Raji (cell line): ENCODE data around the gene ASB8.
A peak's percentile ranks its signal among the peaks of the same experiment; 100 is the strongest.

ENCODE experiments used
- POLR2A ChIP-seq: IDR thresholded peaks from 2 replicates; pipeline ENCODE4 v1.6.1; 2011; ENCODE audit warnings: low read depth, low read length, control low read depth; ENCODE audit not compliant: insufficient read depth

The ASB8 gene, protein sequence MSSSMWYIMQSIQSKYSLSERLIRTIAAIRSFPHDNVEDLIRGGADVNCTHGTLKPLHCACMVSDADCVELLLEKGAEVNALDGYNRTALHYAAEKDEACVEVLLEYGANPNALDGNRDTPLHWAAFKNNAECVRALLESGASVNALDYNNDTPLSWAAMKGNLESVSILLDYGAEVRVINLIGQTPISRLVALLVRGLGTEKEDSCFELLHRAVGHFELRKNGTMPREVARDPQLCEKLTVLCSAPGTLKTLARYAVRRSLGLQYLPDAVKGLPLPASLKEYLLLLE

DNA sequence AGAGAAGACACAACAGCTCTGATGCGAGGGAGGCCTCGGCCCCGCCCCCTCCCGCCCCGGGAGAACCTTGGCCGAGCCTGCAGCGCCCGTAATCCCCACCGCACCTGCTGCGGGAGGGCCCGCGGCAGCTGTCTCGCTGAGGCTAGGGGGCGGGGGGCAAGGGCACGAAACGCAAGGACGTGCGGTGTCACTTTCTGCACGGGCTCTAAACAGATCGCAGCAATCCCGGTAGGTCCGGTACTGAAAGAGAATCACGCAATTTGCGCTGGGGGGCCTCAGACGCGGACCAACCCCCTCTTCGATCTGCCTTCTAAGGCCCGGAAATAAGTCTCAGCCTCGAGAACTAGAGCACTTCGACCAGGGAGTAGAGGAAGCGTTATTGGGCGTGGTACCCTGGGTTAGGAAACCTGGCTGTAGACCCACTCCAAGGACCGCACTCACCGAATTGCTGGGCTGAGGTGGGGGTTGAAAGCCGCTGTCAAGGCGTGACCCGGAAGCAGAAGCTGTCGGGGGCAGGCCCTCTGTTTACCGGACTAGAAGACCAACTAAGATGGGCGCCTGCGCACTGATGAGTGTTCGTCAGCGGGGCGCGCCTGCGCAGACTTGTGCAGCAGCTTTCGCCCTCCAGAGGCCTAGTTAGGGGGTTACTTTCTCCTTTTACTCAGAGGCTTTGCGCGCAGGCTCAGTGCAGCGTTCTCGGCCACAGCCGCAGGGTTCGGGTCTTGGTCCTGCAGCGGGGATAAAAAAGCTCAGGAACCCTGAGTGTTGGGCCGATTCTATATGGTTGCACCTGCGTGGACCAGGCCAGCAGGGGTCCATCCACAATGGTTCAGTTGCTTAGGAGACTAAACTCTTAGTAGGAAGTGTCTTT is at the start of gene ASB8:
ASB8 (minus strand) TSS at position 498 of the 871 bp plus-strand sequence. CDS start 4,019 bp downstream, outside the sequence.
- peak; percentile 77 for TF ChIP-seq POLR2A

DNA sequence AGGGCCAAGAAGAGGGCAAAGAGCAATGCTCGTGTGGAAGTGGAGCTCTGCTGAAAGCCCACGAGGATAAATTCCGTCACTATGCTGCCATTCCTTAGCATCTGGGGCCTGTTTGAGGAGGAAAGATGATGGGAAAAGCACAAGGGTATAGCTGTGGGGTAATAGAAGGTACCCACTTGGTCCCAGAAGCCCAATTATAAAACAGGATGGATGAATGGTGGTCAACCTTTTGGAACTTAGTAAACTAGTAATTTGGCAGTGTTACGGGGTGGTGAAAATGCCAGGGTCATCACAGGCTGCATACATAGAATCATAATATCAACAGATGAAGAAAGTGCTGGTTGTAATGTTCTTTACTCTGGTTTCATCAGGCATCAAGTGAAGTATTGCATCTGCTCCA is 45.9 kb upstream of the ASB8 start, which contains the start of gene OR10AD1:
OR10AD1 (minus strand) TSS at position 101 of the 400 bp plus-strand sequence; CDS start at position 101, 0 bp downstream.
- no peak for TF ChIP-seq POLR2A

DNA sequence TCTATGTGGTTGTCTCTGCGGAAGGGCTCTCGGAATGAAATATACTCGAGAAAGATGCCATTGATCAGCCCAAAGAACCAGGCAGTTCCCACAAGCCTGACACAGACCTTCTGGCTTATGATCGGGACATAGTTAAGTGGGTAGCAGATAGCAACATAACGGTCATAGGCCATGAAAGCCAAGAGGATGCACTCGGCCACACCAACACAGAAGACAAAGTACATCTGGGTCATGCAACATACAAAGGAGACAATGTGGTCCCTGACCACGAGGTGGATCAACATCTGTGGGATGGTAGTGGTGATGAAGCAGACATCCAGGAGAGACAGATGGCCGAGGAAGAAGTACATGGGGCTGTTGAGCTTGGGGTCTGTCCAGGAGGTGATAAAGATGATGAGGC is 45.5 kb upstream of the ASB8 start:
- no peak for TF ChIP-seq POLR2A

DNA sequence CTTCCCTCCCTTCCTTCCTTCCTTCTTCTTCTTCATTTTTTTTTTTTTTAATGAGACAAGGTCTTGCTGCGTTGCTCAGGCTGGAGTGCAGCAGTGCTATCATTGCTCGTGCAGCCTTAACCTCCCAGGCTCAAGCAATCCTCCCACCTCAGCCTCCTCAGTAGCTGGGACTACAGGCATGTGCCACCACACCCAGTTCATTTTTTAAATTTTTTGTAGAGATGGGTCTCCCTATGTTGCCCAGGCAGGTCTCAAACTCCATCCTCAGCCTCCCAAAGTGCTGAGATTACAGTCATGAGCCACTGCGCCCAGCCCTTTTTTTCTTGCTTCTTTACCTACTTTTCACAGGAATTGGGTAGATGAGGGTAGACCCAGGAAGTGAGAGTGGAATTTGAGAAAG is 44.2 kb upstream of the ASB8 start:
- no peak for TF ChIP-seq POLR2A

DNA sequence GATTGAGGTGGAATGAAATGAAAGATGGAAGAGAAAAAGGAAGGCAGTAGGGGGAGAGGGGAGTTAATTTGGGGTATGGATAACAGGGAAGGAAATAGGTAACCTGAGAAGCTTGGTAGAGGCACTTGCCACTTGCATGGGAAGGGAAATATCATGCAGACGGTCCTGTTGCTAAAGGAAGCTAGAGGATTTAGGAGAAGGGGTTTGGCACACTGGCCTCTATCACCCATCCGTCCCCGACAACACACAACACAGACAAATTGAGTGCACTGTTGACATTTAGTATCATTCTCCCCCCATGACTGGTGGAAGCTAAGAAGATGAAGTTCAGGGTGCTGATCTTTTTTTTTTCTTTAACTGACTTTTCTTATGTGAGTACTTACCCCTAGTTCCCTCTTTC is 43.8 kb upstream of the ASB8 start:
- no peak for TF ChIP-seq POLR2A

DNA sequence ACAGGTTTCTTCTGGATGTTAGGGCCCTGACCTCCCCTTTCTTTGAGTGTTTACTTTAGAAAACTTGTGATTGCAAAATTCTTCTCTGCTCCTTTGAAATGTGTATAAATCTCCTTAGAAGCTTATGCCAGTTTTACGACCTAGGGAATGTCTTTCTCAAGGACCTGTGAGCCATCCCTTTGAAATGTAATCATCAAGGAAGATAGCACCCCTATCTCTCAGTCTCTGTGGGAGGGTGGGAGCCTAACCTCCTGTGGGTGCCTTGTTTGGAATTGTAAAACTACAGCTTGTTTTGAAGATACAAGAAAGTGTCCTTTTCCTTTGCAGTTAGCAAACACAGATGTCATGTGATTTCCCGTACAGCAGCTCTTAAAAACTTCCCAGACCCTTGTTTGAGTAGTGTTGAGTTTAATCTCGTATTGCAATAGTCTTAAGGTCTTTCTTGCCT is 42.5 kb upstream of the ASB8 start:
- no peak for TF ChIP-seq POLR2A

DNA sequence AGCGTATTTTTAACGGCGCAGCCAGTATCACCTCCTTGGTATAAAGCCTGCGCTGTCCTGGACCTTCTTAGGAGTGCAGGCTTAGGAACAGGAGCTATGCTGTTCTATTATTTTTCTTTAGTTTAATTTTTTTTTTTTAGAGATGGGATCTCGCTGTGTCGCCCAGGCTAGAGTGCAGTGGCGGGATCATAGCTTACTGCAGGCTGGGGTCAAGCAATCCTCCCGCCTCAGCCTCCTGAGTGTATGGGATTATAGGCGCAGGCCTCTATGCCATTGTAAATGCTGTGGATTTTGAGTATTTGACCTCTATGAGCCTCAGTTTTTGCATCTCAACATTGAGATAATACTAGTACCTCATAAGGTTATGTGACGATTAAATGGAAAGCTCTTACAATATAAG is 41.7 kb upstream of the ASB8 start:
- TF ChIP-seq POLR2A: no peak

DNA sequence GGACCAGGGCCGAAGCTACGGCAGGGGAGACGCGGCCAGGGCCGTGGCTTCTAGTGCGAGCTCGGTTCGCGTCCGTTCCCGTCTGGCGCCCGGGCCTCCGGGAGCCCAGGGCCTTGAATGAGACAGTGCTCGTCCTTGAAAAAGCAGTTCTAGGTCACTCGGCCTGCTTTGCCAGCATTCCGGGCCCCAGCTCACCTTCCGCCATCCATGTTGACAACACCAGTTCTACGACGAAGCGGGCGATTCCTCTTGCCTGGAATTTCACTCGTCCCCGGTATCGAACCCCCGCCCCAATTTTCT is 41.3 kb upstream of the ASB8 start:
- no peak for TF ChIP-seq POLR2A

DNA sequence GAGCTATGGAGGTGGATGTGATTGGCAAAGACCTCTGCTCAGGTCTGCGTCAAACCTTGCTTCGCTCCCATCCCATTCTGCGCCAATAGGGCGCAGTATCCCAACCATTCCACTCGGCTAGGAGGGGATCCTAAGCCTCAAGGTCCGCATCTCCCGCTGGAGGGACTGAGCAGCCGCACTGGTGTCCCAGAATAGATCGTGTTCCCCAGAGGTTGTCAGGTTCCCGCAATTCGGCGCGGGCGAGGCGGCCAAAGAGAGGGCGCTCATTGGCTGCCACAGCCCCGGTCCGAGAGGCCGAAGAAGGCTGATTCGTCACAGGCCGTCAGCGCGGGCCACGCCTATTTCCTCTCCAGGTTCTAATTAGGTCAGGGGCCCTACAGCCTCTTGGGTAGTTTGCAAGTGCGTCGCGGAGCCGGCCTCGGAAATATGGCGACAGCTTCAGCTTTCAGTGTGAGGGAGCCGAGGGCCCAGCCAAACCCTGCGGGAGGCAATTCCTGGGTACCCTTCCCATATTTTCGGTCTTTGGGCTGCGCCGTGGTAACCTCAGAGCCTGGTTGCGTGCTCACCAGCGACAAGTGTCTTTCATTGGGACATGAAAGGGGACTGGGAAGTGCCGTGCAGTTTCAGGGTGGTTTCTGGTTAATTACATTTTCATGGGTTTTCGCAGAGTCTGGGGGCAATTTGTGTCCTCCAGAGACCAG is 40.8 kb upstream of the ASB8 start:
- 0 out of 2 replicates have a peak, but pooled peaks have one; percentile 14 for TF ChIP-seq POLR2A

DNA sequence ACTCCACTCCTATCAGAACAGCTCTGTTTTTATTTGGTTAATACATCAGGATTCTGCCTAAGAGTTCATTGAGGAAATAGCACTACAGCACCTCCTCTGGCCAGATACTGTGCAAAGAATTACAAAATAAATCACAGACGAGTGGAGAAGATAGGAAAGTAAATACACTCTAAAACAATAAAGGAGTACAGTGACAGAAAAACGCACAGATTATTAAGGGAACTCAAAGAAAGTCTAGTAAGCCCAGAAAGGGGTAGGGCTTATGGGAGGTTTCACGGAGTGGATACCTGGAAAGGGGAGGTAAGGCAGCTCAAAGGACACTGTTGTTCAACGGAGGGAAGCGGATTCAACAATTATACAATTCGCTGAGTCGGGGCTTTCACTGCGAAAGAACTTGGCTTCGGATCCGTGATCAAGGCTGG is 40.2 kb upstream of the ASB8 start:
- TF ChIP-seq POLR2A: no peak

DNA sequence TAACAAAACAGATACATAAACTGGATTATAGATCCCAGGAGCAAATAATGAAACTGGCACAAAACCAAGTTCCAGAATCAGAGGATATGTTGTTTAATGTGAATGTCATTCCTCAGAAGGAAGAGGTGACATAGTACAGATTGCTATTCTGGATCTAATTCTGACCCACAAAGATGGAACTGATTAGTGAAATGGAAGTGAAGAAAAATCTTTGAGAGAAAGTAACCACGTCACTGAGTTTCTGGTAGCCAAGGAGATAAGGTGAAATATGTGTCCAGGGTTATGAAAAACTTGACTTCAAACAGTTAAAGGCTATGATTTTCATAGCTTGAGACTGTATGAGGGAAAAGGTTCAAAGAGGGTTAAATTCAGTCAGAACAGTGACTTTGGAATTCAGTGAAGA is 37.5 kb upstream of the ASB8 start:
- no peak for TF ChIP-seq POLR2A

DNA sequence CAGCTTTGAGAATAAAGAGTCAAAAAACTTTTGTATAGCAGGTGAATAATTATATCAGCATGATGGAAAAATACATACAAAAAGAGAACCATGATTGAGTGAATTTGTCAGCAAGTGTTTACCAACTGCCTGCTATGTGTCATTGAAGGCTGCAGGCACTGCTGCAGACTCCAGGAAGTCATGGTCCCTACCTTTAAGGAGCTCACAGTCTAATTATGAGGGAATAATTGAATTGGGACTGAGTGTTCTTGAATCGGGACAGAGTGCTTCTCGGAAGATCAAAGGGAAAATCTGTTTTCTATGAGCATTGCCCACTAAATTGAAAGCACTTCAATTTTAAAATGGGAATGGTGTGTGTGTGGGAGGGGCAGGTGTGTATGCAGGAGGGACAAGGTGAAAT is 36.3 kb upstream of the ASB8 start:
- no peak for TF ChIP-seq POLR2A

DNA sequence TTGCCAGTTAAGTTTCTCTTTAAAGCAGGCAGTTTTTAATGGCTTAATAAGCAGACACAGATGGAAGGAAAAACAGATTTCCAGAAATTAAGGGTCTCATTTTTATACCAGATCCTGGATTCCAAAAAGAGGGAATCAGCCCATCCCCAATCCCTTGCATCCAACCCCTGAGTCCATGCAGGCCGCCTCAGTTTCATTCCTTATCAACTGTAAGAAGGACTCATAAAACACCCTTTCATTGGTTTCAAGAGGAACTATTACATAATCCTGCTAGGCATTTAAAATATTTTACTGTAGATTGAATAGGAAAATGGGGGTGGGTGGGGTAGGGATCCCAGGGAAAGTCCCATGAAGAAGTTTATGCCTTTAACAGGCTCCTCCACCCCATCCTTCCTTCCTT is 35.5 kb upstream of the ASB8 start:
- no peak for TF ChIP-seq POLR2A

DNA sequence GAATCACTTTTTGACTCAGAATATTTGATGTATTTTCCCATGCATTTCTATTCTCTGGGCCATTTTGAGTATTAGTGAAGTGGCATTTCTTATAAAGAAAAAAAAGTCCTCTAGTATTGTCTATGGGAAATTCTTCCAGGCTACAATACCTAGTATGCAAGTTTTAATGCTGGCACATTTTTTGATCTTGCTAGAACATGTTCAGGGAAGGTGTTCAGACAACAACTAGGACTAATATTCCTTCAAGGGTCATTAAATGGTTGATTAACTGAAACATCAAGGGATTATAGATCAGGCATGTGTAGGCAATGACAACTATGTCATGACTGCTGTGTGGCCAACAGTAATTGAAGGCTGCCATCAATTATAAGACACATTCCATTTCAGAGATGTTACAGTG is 33.8 kb upstream of the ASB8 start:
- TF ChIP-seq POLR2A: no peak

DNA sequence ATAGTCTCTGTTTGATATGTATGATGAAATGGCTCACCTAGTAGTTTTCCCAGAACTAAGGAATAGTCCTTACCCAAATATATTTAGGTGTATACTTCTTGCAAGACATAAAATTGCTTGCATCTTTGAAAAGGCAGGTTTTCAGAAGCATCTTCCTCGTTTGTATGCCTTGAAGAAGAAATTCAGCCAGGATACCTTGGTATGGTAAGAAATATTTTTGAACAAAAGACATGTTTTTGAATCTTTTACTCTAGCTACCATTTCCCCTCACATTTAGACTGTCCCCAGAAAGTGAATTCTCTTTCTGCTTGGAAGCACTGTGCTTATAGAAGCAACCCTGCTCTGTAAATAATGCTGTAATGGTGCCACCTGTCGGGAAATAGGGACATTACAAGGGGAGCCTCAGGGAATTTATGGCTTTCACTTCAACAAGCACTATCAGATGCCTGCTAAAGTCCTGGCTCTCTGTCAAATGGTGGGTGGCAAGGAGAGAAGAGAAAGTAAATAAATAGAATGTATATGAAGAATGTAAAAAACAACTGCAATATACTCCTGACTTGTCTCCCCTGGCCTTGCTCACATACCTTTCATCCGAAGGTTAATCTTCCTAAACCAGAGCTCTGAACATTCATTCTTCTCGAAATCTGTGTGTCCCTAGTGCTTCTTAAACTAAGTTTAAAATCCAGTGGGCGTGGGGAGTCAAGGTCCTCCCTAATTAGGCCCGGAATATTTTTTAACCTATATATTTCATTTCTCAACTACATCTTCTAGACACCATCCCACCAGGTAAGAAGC is 32.2 kb upstream of the ASB8 start:
- no peak for TF ChIP-seq POLR2A

DNA sequence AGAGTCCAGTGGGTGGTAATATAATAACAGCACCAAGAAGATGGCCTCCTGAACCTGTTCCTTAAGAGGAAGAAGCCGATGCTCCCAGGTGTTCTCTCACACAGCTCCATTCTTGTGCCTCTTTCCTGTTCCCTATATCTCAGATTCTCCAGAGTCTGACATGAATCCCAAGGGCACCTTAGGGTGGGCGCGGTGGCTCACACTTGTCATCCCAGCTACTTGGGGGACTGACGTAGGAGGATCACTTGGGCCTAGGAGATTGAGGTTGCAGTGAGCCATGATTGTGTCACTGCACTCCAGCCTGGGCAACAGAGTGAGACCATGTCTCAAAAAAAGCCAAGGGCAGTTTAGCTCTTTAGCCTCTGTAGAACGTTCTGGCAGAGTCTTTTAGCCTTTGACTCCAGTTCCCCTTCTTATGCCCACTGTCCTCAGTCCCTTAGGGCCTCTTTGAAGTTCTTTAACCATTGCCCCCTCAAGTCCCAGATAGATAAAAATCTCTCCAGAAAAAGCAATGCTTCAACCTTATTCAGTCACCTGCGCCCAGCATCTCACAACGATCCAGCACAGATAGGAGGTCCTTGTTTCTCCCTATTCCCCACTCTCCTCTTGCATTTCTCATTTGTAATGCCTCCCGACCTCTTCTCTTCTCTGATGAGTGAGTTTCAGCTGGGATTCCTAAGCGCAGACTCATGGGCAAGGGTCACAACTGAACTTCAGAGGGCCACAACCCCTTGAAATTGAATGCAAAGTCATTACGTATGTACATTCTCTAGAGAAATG is 30.8 kb upstream of the ASB8 start:
- TF ChIP-seq POLR2A: no peak
